NCI-H146 (cell line): Measurements from ENCODE around the gene GBF1.
"Not testable (repeated sequence)": the region's sequence is repeated elsewhere in the genome, so short reads cannot be mapped to it uniquely, and the experiment has no call there.

ENCODE experiments used
- DNase-seq: peaks from one replicate; lab custom pipeline; 2025; lab: John Stamatoyannopoulos, UW

Gene GBF1

GRCh38 chr10:102245082-102245931, at the start of gene GBF1:
TSS of gene GBF1 (plus strand) at chr10:102245532. CDS start at chr10:102258939, 13,407 bp downstream.
- peak; percentile 99 for DNase-seq

- no peak for DNase-seq
These were observed 48.4 kb upstream of the GBF1 start for GRCh38 chr10:102196893-102197292.

GRCh38 chr10:102198027-102198426, 47.3 kb upstream of the GBF1 start:
- no peak for DNase-seq

GRCh38 chr10:102200751-102201640, 44.3 kb upstream of the GBF1 start:
- DNase-seq, result no peak

GRCh38 chr10:102202386-102202785, 42.9 kb upstream of the GBF1 start:
- DNase-seq, result no peak

- DNase-seq, result no peak
These were observed 36.9 kb upstream of the GBF1 start for GRCh38 chr10:102208311-102209035.

- no peak for DNase-seq
These were observed 33.6 kb upstream of the GBF1 start for GRCh38 chr10:102211615-102212299.

GRCh38 chr10:102213599-102213998, 31.7 kb upstream of the GBF1 start:
- not testable (repeated sequence) for DNase-seq

GRCh38 chr10:102219370-102219769, 26.0 kb upstream of the GBF1 start:
- no peak for DNase-seq

GRCh38 chr10:102220612-102221011, 24.7 kb upstream of the GBF1 start:
- peak; percentile 63 for DNase-seq

- DNase-seq, result no peak
These were observed 22.5 kb upstream of the GBF1 start for GRCh38 chr10:102222797-102223196.

GRCh38 chr10:102225646-102226541, 19.4 kb upstream of the GBF1 start, which contains the start of gene ELOVL3:
TSS of gene ELOVL3 (plus strand) at chr10:102226299. CDS start at chr10:102226549, 250 bp downstream.
- DNase-seq, result peak; percentile 92

GRCh38 chr10:102226542-102226870, 18.8 kb upstream of the GBF1 start:
- no peak for DNase-seq

- DNase-seq, result no peak
These were observed 18.3 kb upstream of the GBF1 start for GRCh38 chr10:102227050-102227449.

GRCh38 chr10:102229810-102230263, 15.5 kb upstream of the GBF1 start:
- DNase-seq, result peak; percentile 80

- peak; percentile 81 for DNase-seq
These were observed 15.0 kb upstream of the GBF1 start for GRCh38 chr10:102230264-102230860.

GRCh38 chr10:102230861-102231356, 14.4 kb upstream of the GBF1 start:
- peak; percentile 59 for DNase-seq

GRCh38 chr10:102231357-102232318, 13.7 kb upstream of the GBF1 start:
- peak; percentile 14 for DNase-seq

GRCh38 chr10:102233997-102234396, 11.3 kb upstream of the GBF1 start:
- no peak for DNase-seq
